Bronchial epithelial cell (primary cell): ENCODE measurements around the gene KIAA1671. TPM values are rescaled to one million over a fixed set of nuclear protein-coding genes. Genes with fewer than 3 reads are reported as not detected.

Source experiments
- DNase-seq: peaks from one replicate; pipeline ENCODE4 v3.0.0-alpha.2; 2010; ENCODE audit warnings: low read depth
- FAIRE-seq: peaks from 2 replicates; lab custom pipeline; 2011; peaks lifted over from hg19 to GRCh38; lab: Jason Lieb, UNC
- H3K27me3 ChIP-seq: 2 replicates; pipeline ENCODE4 v1.5.1; 2011; ENCODE audit warnings: low read length; ENCODE audit not compliant: control insufficient read depth, insufficient read depth
- H3K36me3 ChIP-seq: 2 replicates; pipeline ENCODE4 v1.5.1; 2011; ENCODE audit warnings: low read length; ENCODE audit not compliant: control insufficient read depth, insufficient read depth
- H3K4me3 ChIP-seq: 2 replicates; pipeline ENCODE4 v1.5.1; 2011; ENCODE audit warnings: mild to moderate bottlenecking, low read depth, low read length, control low read depth
- total RNA-seq: library from RNA; depleted of rRNA; stranded (reverse); fragments of >200 nt; gene quantifications from 2 replicates; pipeline ENCODE4 v1.2.1, GENCODE V29; 2014
- TF ChIP-seq, protein P1 (sequence below): IDR thresholded peaks from 2 replicates; pipeline ENCODE4 v1.5.1; 2011; ENCODE audit warnings: mild to moderate bottlenecking, moderate library complexity, low read length, control low read depth, inconsistent platforms; ENCODE audit not compliant: insufficient read depth, severe bottlenecking

Gene KIAA1671
- total RNA-seq, 1 donor from 2014 or later: 14.7 TPM

- peaks cover 19% of the 10 kb centered on the region for H3K36me3 ChIP-seq
- DNase-seq (no peak), FAIRE-seq (no peak)
- no peak overlapping the region for H3K4me3 ChIP-seq
- TF ChIP-seq, protein P1, sequence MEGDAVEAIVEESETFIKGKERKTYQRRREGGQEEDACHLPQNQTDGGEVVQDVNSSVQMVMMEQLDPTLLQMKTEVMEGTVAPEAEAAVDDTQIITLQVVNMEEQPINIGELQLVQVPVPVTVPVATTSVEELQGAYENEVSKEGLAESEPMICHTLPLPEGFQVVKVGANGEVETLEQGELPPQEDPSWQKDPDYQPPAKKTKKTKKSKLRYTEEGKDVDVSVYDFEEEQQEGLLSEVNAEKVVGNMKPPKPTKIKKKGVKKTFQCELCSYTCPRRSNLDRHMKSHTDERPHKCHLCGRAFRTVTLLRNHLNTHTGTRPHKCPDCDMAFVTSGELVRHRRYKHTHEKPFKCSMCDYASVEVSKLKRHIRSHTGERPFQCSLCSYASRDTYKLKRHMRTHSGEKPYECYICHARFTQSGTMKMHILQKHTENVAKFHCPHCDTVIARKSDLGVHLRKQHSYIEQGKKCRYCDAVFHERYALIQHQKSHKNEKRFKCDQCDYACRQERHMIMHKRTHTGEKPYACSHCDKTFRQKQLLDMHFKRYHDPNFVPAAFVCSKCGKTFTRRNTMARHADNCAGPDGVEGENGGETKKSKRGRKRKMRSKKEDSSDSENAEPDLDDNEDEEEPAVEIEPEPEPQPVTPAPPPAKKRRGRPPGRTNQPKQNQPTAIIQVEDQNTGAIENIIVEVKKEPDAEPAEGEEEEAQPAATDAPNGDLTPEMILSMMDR: no peak
- no peaks in the 10 kb centered on the region for H3K27me3 ChIP-seq
Measured at GRCh38 chr22:25032066-25032465, 79.5 kb downstream of the KIAA1671 start.

- H3K4me3 ChIP-seq: no peak overlapping the region
- FAIRE-seq (no peak), DNase-seq (no peak)
- peaks cover 16% of the 10 kb centered on the region for H3K36me3 ChIP-seq
- TF ChIP-seq, protein P1: no peak
- H3K27me3 ChIP-seq: no peaks in the 10 kb centered on the region
Measured at GRCh38 chr22:25035715-25036114, 83.2 kb downstream of the KIAA1671 start.

- no peak for DNase-seq
- H3K27me3 ChIP-seq: no peaks in the 10 kb centered on the region
- TF ChIP-seq, protein P1: no peak
- no peak overlapping the region for H3K4me3 ChIP-seq
- H3K36me3 ChIP-seq: peaks cover 17% of the 10 kb centered on the region
- no peak for FAIRE-seq
Measured at GRCh38 chr22:25038239-25038638, 85.7 kb downstream of the KIAA1671 start.

GRCh38 chr22:25038771-25039170, 86.3 kb downstream of the KIAA1671 start:
- Histone ChIP-seq H3K4me3 (no peak overlapping the region), H3K36me3 (peaks cover 17% of the 10 kb centered on the region), H3K27me3 (no peaks in the 10 kb centered on the region)
- TF ChIP-seq, protein P1: no peak
- FAIRE-seq (no peak), DNase-seq (no peak)

DNA sequence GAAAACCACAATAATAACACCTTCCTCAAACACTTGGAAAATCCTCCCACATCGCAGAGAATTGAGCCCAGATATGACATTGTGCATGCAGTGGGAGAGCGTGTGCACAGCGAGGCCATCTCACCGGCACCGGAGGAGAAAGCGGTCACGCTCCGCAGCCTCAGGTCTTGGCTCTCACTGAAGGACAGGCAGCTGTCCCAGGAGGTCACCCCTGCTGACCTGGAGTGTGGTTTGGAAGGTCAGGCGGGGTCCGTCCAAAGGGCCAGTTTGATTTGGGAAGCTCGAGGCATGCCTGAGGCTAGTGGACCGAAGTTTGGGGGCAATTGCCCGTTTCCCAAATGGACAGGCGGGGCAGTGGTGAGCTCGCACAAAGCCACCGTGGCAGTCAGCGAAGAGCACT, 86.7 kb downstream of the KIAA1671 start:
- H3K36me3 ChIP-seq: peaks cover 19% of the 10 kb centered on the region
- TF ChIP-seq, protein P1: no peak
- H3K4me3 ChIP-seq: no peak overlapping the region
- no peaks in the 10 kb centered on the region for H3K27me3 ChIP-seq
- no peak for DNase-seq
- no peak for FAIRE-seq

DNA sequence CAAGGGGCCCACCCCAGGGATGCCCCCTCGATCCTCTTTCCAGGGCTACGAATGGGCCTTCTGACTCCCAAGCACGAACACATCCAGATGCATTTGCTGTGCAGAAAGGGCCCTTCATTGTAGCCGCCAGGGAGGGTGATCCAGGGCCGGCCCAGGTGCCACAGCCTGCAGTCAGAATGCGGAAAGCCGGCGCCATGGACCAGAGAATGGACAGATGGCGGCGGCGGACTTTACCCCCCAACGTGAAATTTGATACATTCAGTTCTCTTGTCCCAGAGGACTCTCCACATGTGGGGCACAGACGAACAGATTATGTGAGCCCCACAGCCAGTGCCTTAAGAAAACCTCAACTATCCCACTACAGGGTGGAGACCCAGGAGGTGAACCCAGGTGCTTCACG, 87.2 kb downstream of the KIAA1671 start:
- FAIRE-seq: no peak
- H3K36me3 ChIP-seq: peaks cover 19% of the 10 kb centered on the region

More for the DNA sequence above, 87.2 kb downstream of the KIAA1671 start:
- TF ChIP-seq, protein P1: no peak
- DNase-seq: no peak
- no peak overlapping the region for H3K4me3 ChIP-seq
- H3K27me3 ChIP-seq: no peaks in the 10 kb centered on the region
